Left ventricle myocardium superior (tissue), 1 donor: ENCODE results near the gene MLLT1. TPM values are rescaled to one million over a fixed set of nuclear protein-coding genes. Genes with fewer than 3 reads are reported as not detected.
A peak's percentile ranks its signal among the peaks of the same experiment; 100 is the strongest.
"Not testable (repeated sequence)": the region's sequence is repeated elsewhere in the genome, so short reads cannot be mapped to it uniquely, and the experiment has no call there.

ENCODE experiments used
- ATAC-seq: fragments of 200-7000 bp; cut with Tn5 transposase; one replicate; pipeline ENCODE4 v1.9.1; 2020; ENCODE audit warnings: mild to moderate bottlenecking, moderate library complexity
- DNase-seq: peaks from one replicate; pipeline ENCODE4 v3.0.0-alpha.2; 2020
- intact Hi-C: fragments of 100-400 bp; cut with micrococcal nuclease; formaldehyde crosslinking; loops from one replicate; pipeline ENCODE4 v1.11.0; 2022
- long read RNA-seq: library from polyadenylated mRNA; unstranded; transcript quantifications from one replicate; pipeline ENCODE4 v2.0.0, GENCODE V29; 2021
- total RNA-seq: library from RNA; stranded (reverse); fragmentation: NEBNext Ultra II Directional; extraction: Animal tissue kit (Norgen Biotek cat#: 25700); gene quantifications from one replicate; pipeline ENCODE4 v1.2.1, GENCODE V29; 2021
- donor health status: DM: no; HTN: yes; CAD: no; lungs with severe emphysema.

Gene MLLT1
- total RNA-seq, result 45.8 TPM
- long read RNA-seq, partial matches to known transcripts, result 9 of 64 reads
- long read RNA-seq, other reads (novel, unspliced or antisense), result 54 of 64 reads

DNA sequence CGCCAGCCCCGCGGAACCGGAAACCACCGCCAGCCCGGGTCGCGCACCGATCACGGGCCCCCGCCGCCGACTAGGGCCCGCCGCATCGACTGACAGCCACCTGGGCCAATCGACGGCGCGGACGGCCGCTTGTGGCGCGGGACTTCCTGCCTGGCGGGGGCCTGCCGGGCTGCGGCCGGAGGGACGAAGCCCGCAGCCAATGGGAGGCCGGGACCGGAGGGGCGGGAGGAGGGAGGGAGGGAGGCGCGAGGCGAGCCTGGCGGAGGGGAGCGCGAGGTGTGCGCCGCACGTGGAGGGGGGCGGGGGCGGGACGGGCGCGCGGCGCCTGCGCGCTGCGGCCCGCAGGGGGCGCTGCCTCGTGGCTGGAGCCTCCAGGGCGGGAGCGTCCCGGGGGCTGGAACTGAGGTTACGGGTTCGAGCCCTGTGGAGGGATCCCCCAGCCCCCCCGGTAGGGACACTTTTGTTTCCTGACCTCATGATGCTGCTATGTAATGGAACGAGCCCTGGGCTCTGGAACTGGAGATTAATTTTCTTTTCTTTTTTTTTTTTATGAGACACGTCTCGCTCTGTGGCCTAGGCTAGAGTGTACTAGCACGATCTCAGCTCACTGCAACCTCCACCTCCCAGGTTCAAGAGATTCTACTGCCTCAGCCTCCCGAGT lies at the start of gene MLLT1:
Gene MLLT1 (minus strand): TSS at position 45 of the 661 bp plus-strand sequence. CDS start 191 bp downstream, outside the sequence.
- intact Hi-C loops, result no loop called here
- DNase-seq, result peak; percentile 99
- ATAC-seq, result peak; percentile 98

DNA sequence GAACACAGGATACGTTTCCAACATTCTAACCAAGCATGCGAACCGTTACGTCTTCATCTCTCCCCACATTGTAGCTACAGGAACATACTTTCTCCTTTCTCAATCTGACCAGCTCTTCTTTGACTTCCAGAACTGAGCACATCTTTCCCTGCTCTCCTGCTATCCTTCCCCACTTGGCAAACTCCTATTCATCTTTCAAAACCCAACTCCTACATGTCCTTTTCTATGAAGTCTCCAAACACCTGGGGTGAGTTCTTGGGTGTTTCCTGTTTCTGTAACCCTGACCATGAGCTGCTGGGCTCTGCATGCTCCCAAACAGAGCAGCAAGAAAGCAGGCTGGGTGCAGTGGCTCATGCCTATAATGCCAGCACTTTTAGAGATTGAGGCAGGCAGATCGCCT lies 47.0 kb upstream of the MLLT1 start:
- ATAC-seq, result no peak
- DNase-seq, result no peak
- intact Hi-C loops, result no loop called here

- DNase-seq, result no peak
- intact Hi-C loops, result no loop called here
- ATAC-seq, result no peak
Observed at GRCh38 chr19:6325614-6326013, 45.8 kb upstream of the MLLT1 start.

DNA sequence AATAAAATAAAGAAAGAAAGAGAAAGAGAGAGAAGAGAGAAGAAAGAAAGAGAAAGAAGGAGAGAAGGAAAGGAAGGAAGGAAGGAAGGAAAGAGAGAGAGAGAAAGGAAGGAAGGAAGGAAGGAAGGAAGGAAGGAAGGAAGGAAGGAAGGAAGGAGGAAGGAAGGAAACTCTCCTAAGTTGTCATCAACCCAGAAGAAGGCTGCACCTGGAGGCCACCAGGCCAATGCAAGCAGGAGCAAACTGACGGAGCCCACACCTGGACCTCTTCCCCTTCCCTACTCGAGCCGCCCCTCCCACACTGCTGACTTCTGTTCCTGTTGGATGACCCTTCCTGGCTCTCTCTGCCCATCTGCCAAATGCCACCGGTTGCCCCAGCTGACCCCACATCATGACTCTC lies 45.0 kb upstream of the MLLT1 start:
- ATAC-seq (no peak), DNase-seq (no peak)
- intact Hi-C loops, result no loop called here

GRCh38 chr19:6322284-6322683 lies 42.5 kb upstream of the MLLT1 start:
- DNase-seq, result no peak
- intact Hi-C loops, result no loop called here
- no peak for ATAC-seq

DNA sequence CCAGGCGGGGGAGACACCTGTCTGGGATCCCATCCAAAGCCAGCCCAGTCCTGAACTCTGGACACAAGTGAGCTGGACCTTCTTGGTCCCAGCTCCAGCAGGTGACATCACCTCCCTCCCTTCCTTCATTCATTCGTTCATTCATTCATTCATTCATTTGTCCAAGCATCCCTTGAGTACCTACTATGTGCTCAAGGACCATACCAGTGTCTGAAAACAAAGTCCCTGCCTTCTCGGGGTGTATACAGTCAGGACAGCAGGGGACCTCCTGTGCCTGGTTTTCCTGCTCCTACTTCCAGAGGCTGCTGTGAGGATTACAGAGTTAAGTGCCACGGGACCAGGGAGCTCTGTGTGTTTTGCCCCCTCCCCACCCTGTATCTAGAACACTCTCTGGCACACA lies 39.6 kb upstream of the MLLT1 start:
- DNase-seq, result no peak
- ATAC-seq, result no peak
- intact Hi-C loops, result no loop called here

- no peak for ATAC-seq
- intact Hi-C loops, result no loop called here
- no peak for DNase-seq
Observed at GRCh38 chr19:6318772-6319171, 39.0 kb upstream of the MLLT1 start.

DNA sequence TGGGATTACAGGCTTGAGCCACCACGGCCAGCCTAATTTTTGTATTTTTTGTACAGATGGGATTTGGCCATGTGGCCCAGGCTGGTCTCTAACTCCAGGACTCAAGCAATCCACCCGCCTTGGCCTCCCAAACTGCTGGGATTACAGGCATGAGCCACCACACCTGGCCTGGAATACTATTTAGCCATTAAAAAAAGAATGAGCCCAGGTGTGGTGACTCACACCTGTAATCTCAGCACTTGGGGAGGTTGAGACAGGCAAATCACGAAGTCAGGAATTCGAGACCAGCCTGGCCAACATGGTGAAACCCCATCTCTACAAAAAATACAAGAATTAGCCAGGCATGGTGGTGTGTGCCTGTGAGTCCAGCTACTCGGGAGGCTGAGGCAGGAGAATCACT lies 35.9 kb upstream of the MLLT1 start:
- ATAC-seq, DNase-seq, intact Hi-C loops: not testable (repeated sequence)

GRCh38 chr19:6313398-6313969 lies 33.7 kb upstream of the MLLT1 start:
- ATAC-seq, result no peak
- no peak for DNase-seq
- intact Hi-C loops, result no loop called here

GRCh38 chr19:6312018-6312417 lies 32.2 kb upstream of the MLLT1 start:
- ATAC-seq, result no peak
- intact Hi-C loops, result no loop called here
- no peak for DNase-seq

- intact Hi-C loops, result loop anchor here (5.0 kb wide), 2 partner anchors 81 to 131 kb away; no protein-coding TSS in a partner anchor
Observed at GRCh38 chr19:6298413-6298812, 18.6 kb upstream of the MLLT1 start.

GRCh38 chr19:6297202-6297601 lies 17.4 kb upstream of the MLLT1 start:
- DNase-seq, result no peak
- intact Hi-C loops, result loop anchor here (5.0 kb wide), 2 partner anchors 80 to 130 kb away; no protein-coding TSS in a partner anchor
- ATAC-seq, result no peak

More at GRCh38 chr19:6298413-6298812, 18.6 kb upstream of the MLLT1 start:
- DNase-seq, result no peak
- ATAC-seq, result no peak

DNA sequence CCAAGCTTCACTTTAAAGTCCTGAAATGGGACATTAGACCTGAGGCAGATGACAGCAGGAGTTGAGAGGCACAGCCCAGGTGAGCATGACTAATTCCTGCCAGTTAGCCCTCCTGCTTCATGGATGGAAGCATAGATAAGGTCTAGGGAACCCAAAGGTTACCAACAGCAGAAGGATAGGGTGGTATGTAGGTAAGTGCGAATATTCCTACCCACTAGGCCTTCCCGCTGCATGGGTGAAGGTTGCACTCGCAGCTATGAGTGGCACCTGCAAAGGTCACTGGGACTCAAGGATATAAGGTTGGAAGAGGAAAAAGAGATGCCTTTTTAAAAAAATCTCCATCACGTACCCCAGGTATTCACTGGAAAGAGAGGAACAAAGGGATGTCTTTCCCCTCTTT lies 12.2 kb upstream of the MLLT1 start:
- DNase-seq (no peak), ATAC-seq (no peak)
- intact Hi-C loops, result no loop called here

GRCh38 chr19:6288737-6289136 lies 9.0 kb upstream of the MLLT1 start:
- ATAC-seq, result no peak
- intact Hi-C loops, result no loop called here

DNA sequence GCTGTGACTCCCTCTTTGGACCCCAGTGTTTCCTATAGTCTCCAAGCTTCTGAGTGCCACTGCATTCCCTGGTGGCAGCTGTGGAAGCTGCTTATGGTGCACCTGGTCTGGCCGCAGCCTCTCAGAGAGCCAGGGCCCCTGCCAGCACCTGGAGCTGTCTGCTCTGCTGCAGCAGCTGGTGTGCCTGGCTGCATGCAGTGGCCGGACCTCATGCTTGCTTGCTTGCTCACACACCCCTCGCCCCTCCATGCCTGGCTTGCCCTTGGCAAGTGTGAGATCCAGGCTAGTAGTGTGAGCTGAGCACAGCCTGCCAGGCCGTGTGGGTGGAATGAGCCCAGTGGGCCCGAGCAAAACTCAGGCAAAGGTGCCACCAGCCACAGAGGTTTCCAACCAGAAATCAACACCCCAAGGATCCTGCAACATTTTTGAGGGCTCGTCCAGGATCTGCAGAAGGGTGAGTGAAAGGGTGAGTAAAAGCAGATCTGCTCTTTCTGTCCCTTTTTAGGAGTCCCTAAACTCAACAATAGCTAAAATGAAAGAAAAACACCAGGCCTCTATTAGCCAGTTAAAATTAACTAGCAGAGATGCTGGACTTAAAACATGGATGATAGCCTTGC lies 7.6 kb upstream of the MLLT1 start:
- ATAC-seq (no peak), DNase-seq (no peak)
- intact Hi-C loops, result no loop called here

More at GRCh38 chr19:6288737-6289136, 9.0 kb upstream of the MLLT1 start:
- DNase-seq, result no peak

DNA sequence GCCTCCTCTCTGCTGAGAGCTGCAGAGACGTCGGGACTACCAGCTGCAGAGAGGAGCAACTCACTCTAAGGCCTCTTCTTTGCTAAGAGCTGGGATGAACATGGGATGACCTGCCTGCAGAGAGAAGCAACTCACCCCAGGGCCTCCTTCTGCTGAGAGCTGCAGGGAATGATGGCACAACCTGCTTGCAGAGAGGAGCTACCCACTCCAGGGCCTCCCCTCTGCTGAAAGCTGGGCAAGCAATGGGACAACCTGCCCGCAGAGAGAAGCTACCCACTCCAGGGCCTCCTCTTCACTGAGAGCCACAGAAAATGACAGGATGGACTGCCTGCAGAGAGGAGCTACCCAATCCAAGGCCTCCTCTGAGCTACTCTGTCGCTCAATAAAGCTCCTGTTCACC lies 6.9 kb upstream of the MLLT1 start:
- DNase-seq (no peak), ATAC-seq (no peak)
- intact Hi-C loops, result no loop called here

DNA sequence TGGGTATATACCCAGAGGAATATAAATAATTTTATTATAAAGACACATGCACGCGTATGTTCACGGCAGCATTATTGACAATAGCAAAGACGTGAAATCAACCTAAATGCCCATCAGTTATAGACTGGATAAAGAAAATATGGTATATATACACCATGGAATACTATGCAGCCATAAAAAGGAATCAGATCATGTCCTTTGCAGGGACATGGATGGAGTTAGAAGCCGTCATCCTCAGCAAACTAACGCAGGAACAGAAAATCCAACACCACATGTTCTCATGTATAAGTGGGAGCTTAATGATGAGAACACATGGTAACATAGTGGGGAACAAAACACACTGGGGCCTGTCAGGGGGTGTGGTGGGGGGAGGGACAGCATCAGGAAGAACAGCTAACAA lies 2.6 kb upstream of the MLLT1 start:
- intact Hi-C loops, DNase-seq, ATAC-seq: not testable (repeated sequence)

- intact Hi-C loops, result no loop called here
- no peak for DNase-seq
- no peak for ATAC-seq
Observed at GRCh38 chr19:6279620-6279930, 200 bp downstream of the MLLT1 start.

DNA sequence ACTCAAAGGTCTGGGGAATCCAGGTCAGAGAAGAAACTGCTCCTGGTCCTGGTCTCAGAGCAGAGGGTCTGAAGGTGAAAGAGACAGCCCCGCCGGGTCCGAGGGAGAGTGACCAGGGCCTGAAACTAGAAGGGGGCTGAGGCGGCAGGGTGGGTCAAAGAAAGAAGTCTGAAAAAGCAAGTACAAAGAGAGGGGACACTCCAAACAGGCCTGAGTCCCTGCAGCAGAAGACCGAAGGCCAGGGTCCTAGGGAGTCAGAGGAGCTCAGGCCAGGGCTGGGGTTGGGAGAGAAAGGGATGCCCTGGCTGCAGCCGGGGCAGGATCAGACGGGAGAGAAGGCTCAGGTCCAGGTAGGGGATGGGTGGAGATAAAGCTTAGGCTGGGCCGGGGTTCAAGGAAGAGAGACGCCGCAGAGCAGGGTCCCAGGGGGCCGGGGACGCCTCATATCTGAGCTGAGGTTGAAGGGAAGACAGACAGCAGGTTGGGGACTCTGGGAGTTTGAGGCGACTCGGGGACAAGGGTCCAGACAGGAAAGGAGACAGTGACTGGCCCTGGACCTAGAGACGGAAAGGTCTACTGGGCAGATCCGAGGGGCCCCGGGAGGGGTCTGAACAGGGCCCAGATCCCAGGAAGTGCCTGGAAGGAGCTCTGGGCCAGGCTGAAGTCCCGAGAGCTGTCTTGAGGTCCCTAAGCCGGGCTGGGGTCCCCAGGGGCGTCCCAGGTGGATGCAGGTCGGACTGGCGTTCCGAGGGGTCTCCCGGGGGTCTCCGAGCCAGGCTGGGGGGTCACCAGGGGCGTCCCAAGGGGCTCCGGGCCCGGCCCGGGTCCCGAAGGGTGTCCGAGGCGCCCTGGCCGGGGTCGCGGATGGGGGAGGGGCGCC lies 795 bp downstream of the MLLT1 start:
- ATAC-seq (no peak), DNase-seq (no peak)
- intact Hi-C loops, result no loop called here

DNA sequence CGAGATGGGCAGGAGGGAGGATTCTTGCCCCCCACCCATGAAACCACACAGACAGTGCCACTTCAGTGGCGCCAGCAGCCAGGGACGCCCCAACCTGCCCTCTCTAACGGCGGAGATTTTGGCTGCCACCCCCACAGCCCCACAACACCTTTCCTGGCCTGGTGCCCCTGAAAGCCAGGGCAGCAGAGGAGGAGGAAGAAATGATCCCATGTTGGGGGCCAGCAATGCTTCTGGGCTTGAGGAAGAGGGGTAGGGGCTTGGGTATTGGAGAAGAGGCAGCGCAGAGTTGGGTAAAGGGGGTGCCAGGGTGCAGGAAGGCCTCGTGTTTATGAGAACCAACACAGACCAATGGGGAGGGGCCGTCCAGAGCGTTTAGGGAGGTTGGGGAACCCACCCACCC lies 1.7 kb downstream of the MLLT1 start:
- intact Hi-C loops, result no loop called here
- ATAC-seq (no peak), DNase-seq (no peak)
